ENCODE measurements around the gene FMNL2.
"Not testable (repeated sequence)": the region's sequence is repeated elsewhere in the genome, so short reads cannot be mapped to it uniquely, and the experiment has no call there.

The FMNL2 gene

DNA sequence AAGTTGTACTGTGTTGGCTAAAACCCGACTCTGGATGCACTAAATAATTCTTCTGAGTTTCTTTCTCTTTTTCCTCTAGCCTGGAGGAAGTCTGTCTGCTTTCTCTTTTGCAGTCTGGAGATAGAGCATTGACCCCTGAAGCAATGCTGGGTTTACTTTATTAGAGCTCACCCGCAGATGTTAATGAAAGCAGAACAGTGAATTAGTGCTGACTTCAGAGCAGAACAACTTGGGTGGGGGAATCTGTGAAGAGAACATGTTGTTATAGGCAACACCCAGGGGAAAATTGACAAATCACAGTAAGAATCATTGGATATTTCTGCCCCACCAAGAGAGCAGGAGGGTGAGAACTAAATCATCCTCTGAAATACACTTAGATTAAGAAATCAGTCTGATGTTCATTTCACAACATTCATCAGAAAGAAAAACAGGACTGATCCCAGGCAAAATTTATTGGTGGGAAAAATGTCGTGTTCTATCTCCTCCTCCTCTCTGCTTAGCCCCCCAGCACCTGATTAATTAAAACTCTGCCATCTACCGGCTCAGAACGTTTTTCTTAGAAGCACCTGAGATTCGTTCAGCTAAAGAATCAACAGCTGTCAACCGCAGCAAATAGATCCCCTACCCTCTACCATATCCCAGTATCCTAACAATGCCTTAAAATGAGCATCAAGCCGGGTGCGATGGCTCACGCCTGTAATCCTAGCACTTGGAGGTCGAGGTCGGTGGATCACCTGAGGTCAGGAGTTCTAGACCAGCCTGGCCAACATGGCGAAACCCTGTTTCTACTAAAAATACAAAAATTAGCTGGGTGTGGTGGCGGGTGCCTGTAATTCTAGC, 165.1 kb downstream of the FMNL2 start:
- DNase-seq = no peak

DNA sequence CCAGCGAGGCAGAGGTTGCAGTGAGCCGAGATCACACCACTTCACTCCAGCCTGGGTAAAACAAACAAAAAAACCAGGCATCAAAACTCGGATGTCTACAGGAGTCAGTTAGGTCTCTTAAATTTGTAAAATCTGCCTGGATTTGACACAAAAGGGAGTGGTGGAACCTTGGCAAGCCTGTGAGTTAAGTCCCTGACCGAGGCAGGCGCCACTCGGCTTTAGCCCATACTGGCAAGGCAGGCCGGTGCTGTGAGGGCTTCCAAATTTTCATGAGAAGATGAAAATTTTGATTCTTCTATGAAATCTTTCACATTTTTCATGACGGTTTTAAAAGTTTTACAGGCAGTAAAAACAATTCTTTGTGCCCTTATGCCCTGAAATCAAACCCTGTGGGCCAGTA, 165.8 kb downstream of the FMNL2 start:
- DNase-seq = no peak

DNA sequence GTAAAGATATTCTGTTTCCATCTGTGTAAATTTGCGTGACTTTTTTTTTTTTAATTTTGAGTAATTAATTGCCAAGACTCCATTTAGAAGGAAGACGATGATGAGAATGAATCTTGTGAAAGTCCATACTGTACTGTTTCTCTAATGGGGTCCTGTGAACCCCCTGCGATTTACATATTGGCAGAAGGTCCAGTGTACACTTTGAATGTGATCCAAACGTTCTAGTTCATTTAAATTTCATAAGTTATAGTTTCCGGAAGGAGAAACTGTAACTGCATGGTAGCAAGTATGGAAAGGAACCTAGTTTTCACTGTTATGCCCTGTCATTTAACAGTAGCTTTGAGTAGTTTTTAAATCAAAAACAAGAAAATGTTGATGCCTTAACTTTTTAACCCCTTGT, 166.7 kb downstream of the FMNL2 start:
- DNase-seq = no peak

DNA sequence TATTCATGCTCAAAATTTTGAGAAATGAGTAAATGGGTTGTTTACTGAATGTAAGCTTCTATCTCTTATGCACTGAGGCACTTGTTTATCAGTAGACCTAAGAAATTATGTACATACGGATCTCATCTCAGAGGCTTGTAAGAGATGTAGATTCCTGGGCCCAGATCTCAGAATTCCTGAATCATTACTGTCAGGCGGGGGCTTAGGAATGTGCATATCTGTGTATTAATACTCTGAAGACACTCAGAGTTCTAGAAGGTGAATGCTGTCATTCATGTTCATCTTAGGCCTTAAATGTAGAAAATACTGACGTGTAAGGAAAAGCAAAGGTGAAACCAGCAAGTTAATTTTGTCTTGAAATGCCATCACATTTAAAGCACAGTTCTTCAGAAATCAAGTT, 169.6 kb downstream of the FMNL2 start:
- no peak for DNase-seq

DNA sequence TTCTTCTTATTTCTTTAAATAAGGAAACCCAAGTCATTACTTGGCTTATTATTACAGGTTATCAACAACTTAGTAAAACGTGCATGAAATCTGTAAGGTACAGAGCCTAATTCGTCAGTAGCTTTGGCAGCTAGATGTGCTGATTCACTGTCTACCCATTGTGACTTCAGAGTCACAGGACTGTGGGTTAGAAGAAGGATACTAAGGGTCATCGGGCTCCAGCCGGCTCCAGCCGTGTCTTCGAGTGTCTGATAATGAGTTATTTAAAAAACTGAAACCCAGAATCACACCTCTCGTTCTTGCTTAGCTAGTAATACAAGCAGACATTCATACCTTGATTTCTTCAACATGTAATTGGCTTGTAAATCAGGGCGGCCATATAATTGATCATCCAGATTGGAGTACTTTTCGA, 170.5 kb downstream of the FMNL2 start:
- no peak for DNase-seq

DNA sequence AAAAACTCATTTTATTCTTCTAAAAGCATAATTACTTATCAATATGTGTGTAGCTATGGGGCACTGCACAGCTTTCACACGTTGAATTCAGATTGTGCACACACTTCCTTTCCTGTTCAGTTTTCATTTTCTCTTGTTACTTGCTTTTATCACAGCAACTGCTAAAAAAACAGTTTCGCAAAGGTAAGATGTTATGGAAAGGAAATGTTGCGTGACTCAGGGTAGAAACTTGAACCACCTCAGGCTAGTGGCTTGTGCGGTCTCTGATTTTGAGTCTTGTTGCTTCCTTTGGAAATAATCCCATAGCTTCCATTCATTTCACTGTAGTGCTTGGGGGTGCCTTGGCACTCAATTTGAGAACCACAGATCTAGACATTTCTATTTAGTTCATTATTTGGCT, 171.9 kb downstream of the FMNL2 start:
- DNase-seq = no peak

DNA sequence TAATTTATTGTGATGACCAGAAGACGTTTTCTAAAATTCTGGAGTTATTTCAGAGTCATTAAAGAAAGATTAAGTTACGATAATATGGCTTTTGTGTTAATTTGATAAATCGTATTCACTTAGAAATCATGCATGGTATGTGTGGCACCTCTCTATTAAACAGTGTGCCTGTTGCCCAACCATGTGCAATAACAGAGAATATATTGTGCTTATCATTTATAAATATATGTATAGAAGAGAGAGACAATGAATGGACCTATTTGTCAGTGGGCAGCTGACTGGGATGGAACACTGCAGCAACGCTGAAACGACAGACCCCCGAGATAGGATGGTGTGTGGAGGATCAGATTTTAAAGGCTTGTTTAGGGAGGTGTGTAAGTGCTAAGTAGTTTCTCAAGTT, 172.9 kb downstream of the FMNL2 start:
- no peak for DNase-seq

DNA sequence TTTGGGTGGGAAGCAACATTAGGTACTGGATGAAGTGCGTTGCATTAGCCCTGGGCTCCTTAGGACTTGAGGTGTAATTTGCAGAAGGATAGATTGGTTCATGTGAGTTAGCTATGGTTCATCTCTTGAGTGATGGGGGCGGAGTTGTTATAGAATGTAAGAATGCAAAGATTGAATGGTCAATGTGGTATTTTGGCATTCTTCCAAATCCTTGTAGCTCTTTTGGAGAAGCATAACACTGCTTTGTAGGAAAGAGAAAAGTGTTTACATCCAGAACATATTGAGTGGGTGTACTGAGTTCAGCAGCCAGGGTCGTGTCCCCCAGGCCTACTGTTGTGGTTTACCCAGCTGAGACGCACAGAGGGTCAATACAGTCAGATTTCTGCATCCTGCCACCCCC, 173.5 kb downstream of the FMNL2 start:
- no peak for DNase-seq

DNA sequence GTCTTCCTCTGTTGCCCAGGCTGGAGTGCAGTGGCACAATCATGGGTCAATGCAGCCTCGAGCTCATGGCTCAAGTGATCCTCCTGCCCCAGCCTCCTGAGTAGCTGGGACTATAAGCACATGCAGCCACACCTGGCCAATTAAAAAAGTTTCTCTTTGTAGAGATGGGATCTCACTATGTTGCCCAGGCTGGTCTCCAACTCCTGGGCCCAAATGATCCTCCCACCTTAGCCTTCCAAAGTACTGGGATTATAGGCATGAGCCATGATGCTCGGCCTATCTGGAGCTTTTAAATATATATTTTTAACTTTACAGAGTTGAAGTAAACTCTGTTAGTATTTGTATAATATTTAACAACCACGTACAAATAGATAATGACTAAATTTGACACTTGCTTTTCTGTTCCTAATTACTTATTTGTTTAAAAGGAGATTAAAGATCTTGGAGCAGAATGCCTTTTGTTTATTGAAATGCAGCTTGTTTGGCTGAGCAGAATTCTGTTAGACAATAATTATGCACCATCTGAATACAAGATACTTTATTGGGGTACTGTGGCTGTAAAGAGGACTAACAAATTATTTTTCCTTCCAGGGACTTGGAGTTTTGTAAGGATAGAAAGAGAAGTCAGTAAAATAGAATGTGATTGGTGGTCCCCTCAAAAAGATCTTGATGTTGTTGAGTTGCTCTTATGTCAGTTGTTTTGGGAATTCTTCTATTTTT, 175.0 kb downstream of the FMNL2 start:
- no peak for DNase-seq

DNA sequence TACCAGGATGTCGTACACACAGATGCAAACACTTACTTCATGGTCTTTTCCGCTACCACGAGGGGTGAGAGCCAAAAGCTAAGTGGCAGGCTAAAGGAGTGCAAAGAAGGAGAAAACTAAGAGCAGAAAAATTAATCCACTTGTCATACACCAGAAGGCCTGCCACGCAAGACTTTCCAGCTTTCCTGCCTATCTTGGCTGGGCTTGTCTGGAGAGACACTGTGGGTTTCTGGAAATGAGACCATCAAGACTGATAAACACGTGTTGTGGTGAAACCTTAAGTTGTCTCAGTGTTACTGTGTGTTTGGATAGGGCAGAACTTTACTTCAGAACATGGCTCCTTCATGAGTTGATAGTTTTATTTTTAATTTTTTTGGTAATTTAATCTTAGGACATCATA, 175.6 kb downstream of the FMNL2 start:
- no peak for DNase-seq

DNA sequence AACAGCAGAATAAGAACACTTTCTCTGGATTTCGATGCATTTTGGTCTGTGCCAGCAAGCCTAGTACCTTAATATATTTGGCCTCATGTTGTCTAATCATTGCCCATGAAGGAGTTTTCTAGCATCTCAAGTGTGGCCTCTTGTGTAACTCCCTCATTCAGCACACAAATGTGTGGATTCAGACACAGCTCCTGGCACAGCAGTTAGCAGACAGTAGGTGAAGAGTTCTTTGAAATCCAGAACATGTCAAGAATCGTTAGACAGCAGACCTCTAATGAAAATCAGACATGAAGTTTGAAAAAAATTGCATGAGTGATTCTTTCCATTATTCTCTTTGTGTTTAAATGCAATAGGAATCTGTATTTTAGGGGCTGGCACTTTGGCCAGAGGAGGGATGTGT, 177.0 kb downstream of the FMNL2 start:
- no peak for DNase-seq

DNA sequence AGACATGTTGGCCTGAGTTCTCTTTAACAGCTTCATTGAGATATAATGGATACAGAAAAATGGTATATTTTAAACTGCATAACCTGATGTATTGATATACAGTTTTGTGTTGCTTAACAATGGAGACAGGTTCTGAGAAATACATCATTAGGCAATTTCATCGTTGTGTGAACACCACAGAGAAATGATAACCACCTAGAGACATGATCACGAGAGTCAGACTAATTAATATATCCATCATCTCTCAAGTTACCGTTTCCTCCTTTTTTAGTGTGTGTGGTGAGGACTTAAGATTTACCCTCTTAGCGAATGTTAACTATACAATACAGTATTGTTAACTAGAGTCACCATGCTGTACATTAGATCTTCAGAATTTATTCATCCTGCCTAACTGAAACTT, 178.1 kb downstream of the FMNL2 start:
- DNase-seq = no peak

DNA sequence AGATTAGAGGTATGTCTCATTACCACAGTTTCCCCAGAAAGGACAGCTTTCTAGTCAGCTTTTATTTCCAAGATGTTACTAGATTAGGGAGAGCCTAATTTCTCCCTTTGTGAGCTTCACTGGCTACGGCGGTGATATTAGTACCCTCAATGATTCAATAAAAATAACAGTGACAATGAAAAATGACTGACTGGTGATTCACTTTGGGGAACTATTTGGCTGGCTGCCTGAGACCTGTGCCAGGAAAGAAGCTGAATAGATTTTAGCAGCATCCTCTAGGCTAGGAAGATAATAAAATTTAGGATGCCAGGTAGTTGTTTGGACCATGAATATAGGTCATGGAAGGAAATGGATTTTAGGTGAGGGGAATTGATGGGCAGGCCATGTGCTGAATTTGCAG, 178.7 kb downstream of the FMNL2 start:
- DNase-seq = no peak

DNA sequence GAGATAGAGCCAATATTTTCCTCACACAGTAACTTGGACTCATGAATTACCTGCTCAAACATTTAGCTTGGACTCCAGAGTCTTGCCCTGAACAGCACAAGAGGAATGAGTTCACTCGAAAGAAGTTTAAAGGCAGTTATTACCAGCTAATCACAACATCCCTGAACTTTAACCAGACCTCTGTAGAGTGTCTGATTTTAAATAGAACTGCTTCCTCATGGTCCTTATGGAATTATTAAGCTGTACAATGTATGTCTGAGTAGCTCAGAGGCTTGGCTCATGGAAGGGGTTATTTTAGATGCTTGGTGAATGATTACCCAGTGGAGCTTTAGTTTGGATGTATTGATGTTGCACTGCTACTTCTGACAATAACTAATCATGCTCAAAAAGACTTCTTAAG, 183.1 kb downstream of the FMNL2 start:
- no peak for DNase-seq

DNA sequence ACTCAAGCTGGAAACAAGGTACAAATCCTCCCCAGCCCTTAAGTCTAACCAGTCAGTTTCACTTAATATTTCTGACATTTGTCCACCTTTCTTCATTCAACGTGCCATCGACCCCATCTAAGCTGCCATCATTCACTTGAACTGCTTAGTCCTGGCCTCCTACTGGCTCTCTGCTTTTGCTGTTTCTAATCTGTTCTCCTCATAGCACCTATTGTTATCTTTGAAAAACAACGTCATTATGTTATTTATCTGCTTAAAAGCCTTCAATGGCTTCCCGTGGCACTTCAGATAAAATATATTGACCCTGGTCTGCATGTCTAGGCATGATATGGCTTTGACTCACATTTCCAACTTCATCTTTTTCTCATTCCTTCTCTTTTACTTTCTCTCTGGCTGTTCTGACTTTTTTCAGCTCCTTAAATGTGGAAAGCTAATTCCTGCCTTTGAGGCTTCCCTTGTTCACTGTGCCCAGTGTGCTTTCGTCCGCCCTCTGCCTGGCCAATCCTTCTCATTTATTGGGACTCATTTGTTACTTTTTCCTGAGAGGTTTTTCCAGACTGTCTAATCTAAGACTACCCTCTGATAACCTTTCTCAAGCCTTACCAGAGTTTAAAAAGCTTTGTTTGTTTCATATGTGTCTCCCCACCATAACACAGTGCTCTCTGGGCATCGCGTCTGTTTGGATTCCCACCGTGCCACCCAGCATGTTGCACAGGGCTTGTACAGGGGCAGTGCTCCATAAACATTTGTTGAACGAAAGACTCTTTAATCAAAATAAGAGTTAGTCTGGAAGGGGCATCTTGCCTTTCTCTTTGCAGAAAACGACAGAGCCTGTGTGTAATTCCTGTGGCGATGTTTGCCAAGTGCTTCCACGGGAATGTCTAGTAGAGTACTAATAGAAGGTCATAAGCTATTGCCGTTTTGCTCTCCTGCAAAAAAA, 183.9 kb downstream of the FMNL2 start:
- DNase-seq = no peak

DNA sequence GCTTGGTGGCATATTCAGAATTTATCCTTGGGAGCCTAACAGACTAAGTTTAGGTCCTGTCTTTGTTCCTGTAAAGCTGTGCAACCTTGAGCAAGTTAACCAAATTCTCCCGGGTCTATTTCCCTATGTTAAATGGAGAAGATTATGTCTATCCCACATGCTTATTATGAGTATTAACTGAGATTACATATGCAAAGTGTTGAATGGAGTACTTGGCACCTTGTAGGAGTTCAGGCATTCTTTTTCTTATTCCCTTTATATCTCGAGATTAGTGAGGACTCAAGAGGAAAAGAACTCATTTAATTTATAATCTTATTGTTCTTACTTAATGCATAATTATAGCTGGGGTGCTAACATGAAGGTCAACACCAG, 184.6 kb downstream of the FMNL2 start:
- DNase-seq = no peak

DNA sequence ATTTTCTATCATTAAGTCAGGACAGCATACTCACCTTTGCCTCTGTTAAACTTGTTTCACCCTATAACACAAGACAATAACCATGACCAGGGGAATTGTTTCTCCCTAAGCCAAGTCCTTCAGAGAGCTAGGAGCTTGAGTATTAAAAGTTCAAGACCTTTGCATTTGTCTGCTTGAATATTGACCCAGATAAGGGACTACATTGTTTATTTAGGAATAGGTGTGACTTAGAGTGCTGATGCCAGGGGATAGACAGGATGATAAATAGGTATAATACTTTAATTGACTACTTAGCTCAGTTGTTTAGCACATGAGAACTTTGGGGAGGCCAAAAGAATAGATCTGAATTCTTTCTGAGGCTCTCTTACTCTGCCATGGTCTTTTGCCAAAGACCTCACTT, 185.8 kb downstream of the FMNL2 start:
- no peak for DNase-seq

DNA sequence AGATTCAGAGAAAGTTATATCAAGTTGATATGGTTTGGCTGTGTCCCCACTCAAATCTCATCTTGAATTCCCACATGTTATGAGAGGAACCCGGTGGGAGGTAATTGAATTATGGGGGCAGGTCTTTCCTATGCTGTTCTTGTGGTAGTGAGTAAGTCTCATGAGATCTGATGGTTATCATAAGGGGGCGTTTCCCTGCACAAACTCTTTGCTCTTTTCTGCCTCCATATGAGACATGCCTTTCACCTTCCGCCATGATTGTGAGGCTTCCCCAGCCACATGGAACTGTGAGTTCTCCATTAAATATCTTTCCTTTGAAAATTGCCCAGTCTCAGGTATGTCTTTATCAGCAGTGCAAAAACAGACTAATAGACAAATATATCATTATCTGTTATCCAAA, 187.5 kb downstream of the FMNL2 start:
- not testable (repeated sequence) for DNase-seq

DNA sequence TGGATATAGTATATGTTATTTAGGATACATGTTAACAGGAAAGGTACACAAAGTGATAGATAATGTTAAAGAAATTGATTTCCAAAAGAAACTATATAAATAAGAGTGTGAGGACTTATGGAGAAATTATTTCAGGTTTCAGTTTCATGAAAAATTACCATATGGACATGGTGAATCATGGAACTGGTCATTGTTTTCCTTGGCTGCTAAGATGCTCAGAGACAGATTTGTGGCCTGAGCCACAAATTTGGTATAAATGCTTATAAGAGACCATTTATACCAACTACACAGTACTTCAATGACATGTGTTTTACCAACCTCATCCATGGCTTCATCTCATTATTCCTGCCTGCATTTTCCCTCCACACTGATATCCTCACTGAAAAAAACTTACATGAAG, 188.1 kb downstream of the FMNL2 start:
- no peak for DNase-seq

DNA sequence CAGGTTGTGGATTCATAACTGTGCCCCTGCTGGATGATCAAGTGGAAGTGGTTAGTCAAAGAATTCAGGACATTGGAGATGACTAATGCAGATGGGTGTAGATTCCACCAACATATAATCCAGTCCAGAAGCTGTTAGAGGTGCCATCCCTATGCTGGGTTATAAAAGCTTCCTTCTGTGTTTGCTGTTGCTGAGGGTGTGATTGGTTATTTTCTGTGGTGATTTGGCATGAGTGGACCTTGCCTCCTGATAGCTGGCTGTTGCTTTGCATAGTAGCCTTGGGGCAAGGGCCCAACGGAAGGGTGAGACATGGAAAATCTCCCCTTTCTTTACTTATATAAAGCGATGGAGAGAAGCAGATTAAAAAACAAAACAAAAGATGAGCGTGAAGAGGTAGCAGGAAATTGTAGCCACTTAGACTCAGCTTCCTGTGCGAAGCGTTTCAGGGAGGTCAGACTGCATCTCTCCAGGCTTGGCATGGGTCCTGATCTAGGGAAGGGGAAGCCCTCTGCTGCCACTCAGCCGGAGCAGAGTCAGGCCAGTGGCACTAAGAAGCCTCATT, 190.4 kb downstream of the FMNL2 start:
- DNase-seq = no peak

DNA sequence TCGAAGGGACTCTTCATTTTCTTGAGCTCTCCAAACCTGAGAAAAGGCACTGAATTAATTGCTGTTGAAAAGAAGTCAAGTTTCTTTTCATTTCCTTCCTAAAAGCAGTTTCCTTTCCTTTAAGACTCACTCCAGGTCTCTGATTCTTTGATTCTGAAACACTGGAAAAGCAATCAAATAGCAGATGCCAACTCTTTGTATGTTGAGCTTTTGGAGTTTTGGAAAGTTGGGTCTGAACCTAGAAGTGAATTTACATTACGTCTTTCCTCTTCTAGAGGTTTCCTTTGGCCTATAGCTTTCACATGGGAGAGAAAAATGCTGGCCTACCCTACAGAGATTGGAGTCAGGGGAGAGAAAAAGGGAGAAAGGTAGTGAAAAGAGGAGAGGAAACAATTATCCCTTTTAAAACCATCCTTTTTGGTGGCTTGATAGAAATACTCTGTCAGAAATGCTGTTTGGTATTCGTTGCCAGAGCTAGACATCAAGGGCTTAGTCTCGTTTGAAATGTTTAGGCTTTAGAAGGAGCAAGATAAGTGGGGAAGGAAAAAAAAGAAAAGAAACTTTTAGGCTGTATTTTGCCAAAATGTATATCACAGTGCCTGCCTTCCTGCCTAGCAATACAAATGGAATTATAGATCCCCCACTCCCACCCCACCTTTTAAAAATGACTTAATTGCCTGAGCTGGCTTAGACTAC, 194.6 kb downstream of the FMNL2 start:
- DNase-seq = no peak

DNA sequence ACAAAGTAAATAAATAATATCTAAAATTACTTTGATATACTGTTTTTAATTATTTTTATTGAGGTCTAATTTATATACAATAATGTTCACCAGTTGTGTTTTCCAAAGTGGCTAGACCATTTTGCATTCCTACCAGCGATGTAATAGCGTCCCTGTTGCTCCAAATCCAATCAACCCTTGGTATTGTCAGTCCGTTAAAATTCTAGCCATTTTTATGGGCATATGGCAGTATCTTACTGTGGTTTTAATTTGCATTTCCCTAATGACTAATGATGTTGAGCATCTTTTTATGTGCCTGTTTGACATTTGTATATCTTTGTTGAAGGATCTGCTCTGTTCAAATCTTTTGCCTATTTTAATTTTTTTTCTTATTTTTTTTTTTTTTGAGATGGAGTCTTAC, 197.3 kb downstream of the FMNL2 start:
- DNase-seq = no peak

Data from activated CD4-positive, alpha-beta T cell treated with anti-CD3 and anti-CD28 coated beads, Interleukin-2, amount 50 U/mL, for 4 hours (primary cell).